MM.1S (cell line): ENCODE measurements around the gene ATG16L2.

Source experiments
- CTCF ChIP-seq: fragments of 300-600 bp; sonication (generic); IDR thresholded peaks from 2 replicates; pipeline ENCODE4 v1.5.1; 2016; ENCODE audit warnings: antibody characterized with exemption, low read length, mixed read lengths
- EZH2 ChIP-seq: fragments of 300-600 bp; sonication (generic); optimal IDR thresholded peaks from 2 replicates; pipeline ENCODE3; 2017; ENCODE audit warnings: low read depth, mild to moderate bottlenecking, antibody characterized with exemption, low read length, mixed read lengths
- EZH2phosphoT487 ChIP-seq: fragments of 300-600 bp; sonication (generic); IDR thresholded peaks from 2 replicates; pipeline ENCODE4 v1.6.1; 2018; ENCODE audit warnings: antibody characterized with exemption, low read length

DNA sequence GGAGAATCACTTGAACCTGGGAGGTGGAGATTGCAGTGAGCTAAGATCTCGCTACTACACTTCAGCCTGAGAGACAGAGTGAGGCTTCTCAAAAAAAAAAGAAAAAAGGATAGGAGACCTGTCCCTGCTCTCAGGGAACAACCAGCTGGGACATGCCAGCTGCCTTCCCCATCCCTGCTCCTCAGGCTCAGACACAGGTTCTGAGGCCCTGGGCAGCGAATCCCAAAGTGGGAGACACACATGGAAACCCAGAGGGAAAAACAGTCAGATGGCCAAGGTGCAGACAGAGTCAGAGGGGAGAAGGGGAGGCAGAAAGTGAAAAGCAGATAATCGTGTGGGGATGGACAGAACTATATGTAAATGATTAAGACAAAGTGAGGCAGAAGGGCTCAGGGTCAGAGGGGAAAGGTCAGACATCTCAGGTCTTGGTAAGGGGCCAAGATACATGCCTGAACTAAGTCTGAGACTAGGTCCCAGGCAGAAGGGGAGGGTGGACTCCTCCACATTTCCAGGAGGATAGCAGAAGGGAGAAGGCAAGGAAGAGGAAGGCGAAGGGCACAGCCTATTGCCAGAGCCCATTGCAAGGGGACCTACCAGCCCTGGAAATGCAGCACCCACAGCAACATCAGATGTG, 34.6 kb upstream of the ATG16L2 start:
- no peak for TF ChIP-seq CTCF
- no peak for TF ChIP-seq EZH2
- no peak for TF ChIP-seq EZH2phosphoT487
